Measurements from ENCODE around the gene AQP1.

AQP1 gene

GRCh38 chr7:30894866-30895605, 16.6 kb upstream of the AQP1 start:
- Histone ChIP-seq H3K36me3 (ENCODE audit: insufficient read depth, low read length) (no peaks in the 10 kb centered on the region), H2AFZ (ENCODE audit: low read depth, low read length) (no peak overlapping the region), H3K4me3 (ENCODE audit: low read depth in 1 of 2, low read length in 2 of 2) (no peak overlapping the region), H3K9me3 (ENCODE audit: insufficient read depth, low read length, severe bottlenecking) (no peaks in the 10 kb centered on the region), H3K27ac (ENCODE audit: low read length) (no peak overlapping the region), H3K4me1 (ENCODE audit: insufficient read depth, low read length) (no peaks in the 10 kb centered on the region), H4K20me1 (ENCODE audit: insufficient read depth, low read length) (no peaks in the 10 kb centered on the region), H3K9ac (ENCODE audit: low read depth, low read length) (no peak overlapping the region), H3K27me3 (ENCODE audit: insufficient read depth, low read length, poor library complexity) (no peaks in the 10 kb centered on the region), H3K79me2 (ENCODE audit: insufficient read depth, low read length) (no peaks in the 10 kb centered on the region), H3K4me2 (ENCODE audit: insufficient read depth, low read length) (no peak overlapping the region)
- TF ChIP-seq EZH2 (IDR thresholded peaks at IDR 0.05; ENCODE audit: borderline replicate concordance, low read depth, low read length, severe bottlenecking) (no peak), CTCF (IDR thresholded peaks at IDR 0.05; ENCODE audit: borderline replicate concordance, extremely low read depth, low read length, poor library complexity, severe bottlenecking) (no peak)
- no peak for DNase-seq
- ATAC-seq (ENCODE audit: insufficient read depth, low read depth) = no peak

GRCh38 chr7:30896036-30896435, 15.6 kb upstream of the AQP1 start:
- Histone ChIP-seq H3K36me3 (ENCODE audit: insufficient read depth, low read length) (no peaks in the 10 kb centered on the region), H3K4me1 (ENCODE audit: insufficient read depth, low read length) (no peaks in the 10 kb centered on the region), H4K20me1 (ENCODE audit: insufficient read depth, low read length) (no peaks in the 10 kb centered on the region), H3K27ac (ENCODE audit: low read length) (no peak overlapping the region), H2AFZ (ENCODE audit: low read depth, low read length) (no peak overlapping the region), H3K4me3 (ENCODE audit: low read depth in 1 of 2, low read length in 2 of 2) (no peak overlapping the region), H3K9ac (ENCODE audit: low read depth, low read length) (no peak overlapping the region), H3K79me2 (ENCODE audit: insufficient read depth, low read length) (no peaks in the 10 kb centered on the region), H3K4me2 (ENCODE audit: insufficient read depth, low read length) (no peak overlapping the region), H3K27me3 (ENCODE audit: insufficient read depth, low read length, poor library complexity) (no peaks in the 10 kb centered on the region), H3K9me3 (ENCODE audit: insufficient read depth, low read length, severe bottlenecking) (no peaks in the 10 kb centered on the region)
- ATAC-seq (ENCODE audit: insufficient read depth, low read depth) (no peak), DNase-seq (no peak)
- TF ChIP-seq EZH2 (IDR thresholded peaks at IDR 0.05; ENCODE audit: borderline replicate concordance, low read depth, low read length, severe bottlenecking) (no peak), CTCF (IDR thresholded peaks at IDR 0.05; ENCODE audit: borderline replicate concordance, extremely low read depth, low read length, poor library complexity, severe bottlenecking) (no peak)

GRCh38 chr7:30896783-30897637, 14.6 kb upstream of the AQP1 start:
- ATAC-seq (ENCODE audit: insufficient read depth, low read depth) = no peak
- Histone ChIP-seq H3K36me3 (ENCODE audit: insufficient read depth, low read length) (no peaks in the 10 kb centered on the region), H3K4me2 (ENCODE audit: insufficient read depth, low read length) (no peak overlapping the region), H3K27ac (ENCODE audit: low read length) (no peak overlapping the region), H3K27me3 (ENCODE audit: insufficient read depth, low read length, poor library complexity) (no peaks in the 10 kb centered on the region), H3K4me3 (ENCODE audit: low read depth in 1 of 2, low read length in 2 of 2) (no peak overlapping the region), H4K20me1 (ENCODE audit: insufficient read depth, low read length) (no peaks in the 10 kb centered on the region), H3K79me2 (ENCODE audit: insufficient read depth, low read length) (no peaks in the 10 kb centered on the region), H3K4me1 (ENCODE audit: insufficient read depth, low read length) (no peaks in the 10 kb centered on the region), H2AFZ (ENCODE audit: low read depth, low read length) (no peak overlapping the region), H3K9me3 (ENCODE audit: insufficient read depth, low read length, severe bottlenecking) (no peaks in the 10 kb centered on the region), H3K9ac (ENCODE audit: low read depth, low read length) (no peak overlapping the region)
- no peak for TF ChIP-seq CTCF (IDR thresholded peaks at IDR 0.05; ENCODE audit: borderline replicate concordance, extremely low read depth, low read length, poor library complexity, severe bottlenecking)
- TF ChIP-seq EZH2 (IDR thresholded peaks at IDR 0.05; ENCODE audit: borderline replicate concordance, low read depth, low read length, severe bottlenecking) = no peak
- DNase-seq = no peak

Measured in DND-41 (cell line).